NCI-H1417 treated with DMSO at 0.1 percent for 48 hours (cell line): ENCODE data around the gene MAGEL2.
"Not testable (repeated sequence)": the region's sequence is repeated elsewhere in the genome, so short reads cannot be mapped to it uniquely, and the experiment has no call there.

Experiments
- DNase-seq: peaks from one replicate; lab custom pipeline; 2025; lab: John Stamatoyannopoulos, UW

MAGEL2 gene

DNA sequence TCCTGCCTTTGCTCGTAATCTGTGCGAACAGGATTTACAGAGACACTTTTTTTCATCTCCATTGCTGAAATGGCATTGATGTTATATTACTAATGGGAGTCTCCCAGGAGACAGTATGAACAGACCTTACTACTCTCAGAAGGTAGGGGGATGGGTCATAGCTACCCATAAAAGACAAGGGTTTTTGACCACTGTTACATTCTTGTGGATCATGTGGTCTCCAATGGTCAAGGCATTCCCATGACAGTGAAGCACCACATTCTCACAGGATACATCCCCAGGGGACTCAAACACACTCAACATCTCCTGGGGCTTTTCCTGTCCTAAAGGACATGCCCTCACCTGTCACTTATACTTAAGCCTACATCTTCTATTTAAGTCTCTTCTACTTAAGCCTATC, 41.4 kb downstream of the MAGEL2 start:
- DNase-seq, result no peak

DNA sequence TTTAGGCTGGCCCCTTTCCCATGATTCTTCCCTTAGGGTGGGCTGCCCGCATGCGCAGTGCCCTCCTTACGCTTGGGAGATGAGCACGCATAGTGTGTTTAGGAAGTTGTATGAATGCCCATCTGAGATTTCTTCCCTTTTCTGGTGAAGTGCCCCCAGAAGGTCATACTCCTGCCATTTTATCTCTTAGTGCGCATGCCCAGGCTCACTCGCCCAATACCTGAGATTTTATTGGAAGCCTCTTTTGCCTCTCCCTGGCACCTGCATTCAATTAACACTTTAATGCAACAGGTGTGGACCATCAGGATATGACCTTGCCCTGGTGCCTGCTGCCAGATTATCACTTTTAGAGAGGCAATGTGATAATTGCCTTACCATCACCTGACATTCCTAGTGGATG, 45.5 kb downstream of the MAGEL2 start:
- no peak for DNase-seq

DNA sequence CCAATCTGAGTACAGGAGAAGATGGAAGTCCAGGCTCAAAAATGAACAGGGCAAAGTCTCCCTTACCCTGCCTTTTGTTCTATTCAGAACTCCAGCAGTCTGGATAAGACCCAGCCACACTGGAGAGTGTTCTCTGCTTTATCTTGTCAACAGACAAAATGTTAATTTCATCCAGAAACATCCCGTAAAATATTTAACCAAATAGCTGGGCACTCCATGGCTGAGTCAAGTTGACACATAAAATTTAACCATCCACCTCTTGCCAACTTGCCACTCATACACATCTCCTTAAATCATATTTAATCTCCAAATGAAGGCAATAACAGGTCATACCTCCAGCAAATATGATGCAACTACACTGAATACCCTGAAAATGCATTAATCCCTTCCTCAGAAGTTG, 48.6 kb downstream of the MAGEL2 start:
- no peak for DNase-seq

DNA sequence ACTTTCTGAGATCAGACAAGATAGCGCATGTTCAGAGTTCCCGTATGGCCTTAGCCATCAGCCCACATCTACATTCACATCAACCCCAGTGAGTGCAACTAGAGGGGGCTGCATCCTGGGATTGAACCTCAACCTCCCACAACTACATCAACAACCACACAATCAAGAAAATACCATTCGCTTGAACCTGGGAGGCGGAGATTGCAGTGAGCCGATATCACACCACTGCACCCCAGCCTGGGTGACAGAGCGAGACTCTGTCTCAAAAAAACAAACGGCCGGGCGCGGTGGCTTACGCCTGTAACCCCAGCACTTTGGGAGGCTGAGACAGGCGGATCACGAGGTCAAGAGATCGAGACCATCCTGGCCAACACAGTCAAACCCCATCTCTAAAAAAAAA, 50.4 kb downstream of the MAGEL2 start:
- not testable (repeated sequence) for DNase-seq

DNA sequence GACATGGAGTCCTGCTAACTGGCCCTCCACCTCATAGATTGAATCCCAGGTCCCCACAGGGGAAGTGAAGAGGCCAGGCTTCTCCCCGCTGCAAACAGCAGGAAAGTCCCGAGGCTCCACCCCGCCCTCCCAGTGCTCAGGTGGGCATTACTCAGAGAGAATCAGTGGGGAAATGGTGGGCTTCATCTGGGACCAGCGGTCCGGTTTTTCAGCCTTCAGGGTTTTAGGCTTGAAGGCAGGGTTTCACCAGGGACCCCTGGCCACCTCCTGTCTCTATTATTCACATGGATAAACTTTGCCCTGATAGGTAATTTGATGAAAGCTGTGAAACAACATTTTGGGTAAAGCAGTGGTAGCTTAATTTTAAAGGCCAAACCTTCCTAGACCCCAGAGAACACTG, 50.9 kb downstream of the MAGEL2 start:
- no peak for DNase-seq

GRCh38 chr15:23595368-23595767, 52.3 kb downstream of the MAGEL2 start:
- DNase-seq, result no peak

DNA sequence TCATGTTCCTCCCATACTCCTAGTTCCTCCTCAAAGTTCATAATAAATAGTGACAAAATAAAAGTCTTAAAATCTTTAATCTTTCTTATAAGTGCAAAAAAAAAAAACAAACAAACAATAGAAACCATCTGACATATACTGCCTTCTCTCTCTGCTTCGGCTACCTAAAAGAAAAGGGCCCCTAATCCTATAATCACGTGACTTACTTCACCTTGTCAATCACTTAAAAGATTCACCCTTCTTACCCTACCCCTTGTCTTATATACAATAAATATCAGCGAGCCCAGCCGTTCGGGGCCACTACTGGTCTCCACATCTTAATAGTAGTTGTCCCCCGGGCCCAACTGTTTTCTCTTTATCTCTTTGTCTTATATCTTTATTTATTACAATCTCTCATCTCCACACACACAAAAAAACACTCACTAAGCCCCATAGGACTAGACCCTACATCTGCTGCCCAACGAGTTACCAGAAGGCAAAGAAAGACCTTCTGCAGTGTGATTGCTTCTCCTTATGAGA, 53.4 kb downstream of the MAGEL2 start:
- DNase-seq, result no peak
